Naive B cell (primary cell): Measurements from ENCODE around the gene EXTL2. TPM values are rescaled to one million over a fixed set of nuclear protein-coding genes. Genes with fewer than 3 reads are reported as not detected.
"Not testable (repeated sequence)": the region's sequence is repeated elsewhere in the genome, so short reads cannot be mapped to it uniquely, and the experiment has no call there.

Experiments used
- ATAC-seq, 2 donors: fragments of 150-1000 bp; cut with Tn5 transposase; 2 replicates each; pipeline ENCODE4 v1.10.0; 2021; ENCODE audit warnings: low read depth in 2 of 2, mild to moderate bottlenecking in 2 of 2, moderate library complexity in 2 of 2
- DNase-seq: peaks from one replicate; pipeline ENCODE4 v3.0.0; 2022
- H3K27ac Mint-ChIP-seq, 6 donors: one replicate each; pipeline ENCODE4 v1.8.0; 2020 to 2022; ENCODE audit warnings: mild to moderate bottlenecking in 6 of 6, mixed read lengths in 6 of 6, moderate library complexity in 5 of 6, inconsistent platforms in 2 of 6
- H3K27me3 Mint-ChIP-seq, 3 donors: one replicate each; pipeline ENCODE4 v1.8.0; 2021 to 2022; ENCODE audit warnings: mixed read lengths in 3 of 3, mild to moderate bottlenecking in 1 of 3
- H3K36me3 Mint-ChIP-seq, 2 donors: one replicate each; pipeline ENCODE4 v1.8.0; 2020 to 2022; ENCODE audit warnings: mixed read lengths in 2 of 2, inconsistent platforms in 1 of 2, mild to moderate bottlenecking in 1 of 2
- H3K4me1 Mint-ChIP-seq, 3 donors: one replicate each; pipeline ENCODE4 v1.8.0; 2020 to 2022; ENCODE audit warnings: mixed read lengths in 3 of 3, inconsistent platforms in 1 of 3, mild to moderate bottlenecking in 1 of 3, moderate library complexity in 1 of 3
- H3K4me3 Mint-ChIP-seq, 8 donors: one replicate each; pipeline ENCODE4 v1.8.0; 2020 to 2022; ENCODE audit warnings: mild to moderate bottlenecking in 8 of 8, mixed read lengths in 8 of 8, moderate library complexity in 8 of 8, inconsistent platforms in 2 of 8
- H3K9me3 Mint-ChIP-seq, 7 donors: one replicate each; pipeline ENCODE4 v1.8.0; 2020 to 2022; ENCODE audit warnings: mixed read lengths in 7 of 7, mild to moderate bottlenecking in 5 of 7, inconsistent platforms in 2 of 7, moderate library complexity in 1 of 7
- polyA plus RNA-seq, 6 donors: library from polyadenylated mRNA; unstranded; fragments of 300-500 nt; fragmentation: Illumina TruSeq; gene quantifications; one replicate each; pipeline ENCODE4 v1.2.3, GENCODE V29; 2021; ENCODE audit warnings: low read depth in 6 of 6

The EXTL2 gene
- polyA plus RNA-seq, 6 donors from 2014 or later = 2.0 to 5.8 (median 2.4) TPM

- Mint-ChIP-seq H3K9me3 (peaks cover 0 to 10% (median 6%) of the 10 kb centered on the region in 7 donors), H3K4me1 (peaks cover 0 to 10% (median 4%) of the 10 kb centered on the region in 3 donors), H3K27ac (no peak overlapping the region), H3K4me3 (no peak overlapping the region), H3K36me3 (no peaks in the 10 kb centered on the region), H3K27me3 (peaks cover 5 to 22% (median 16%) of the 10 kb centered on the region in 3 donors)
- ATAC-seq (no peak), DNase-seq (no peak)
Observed at GRCh38 chr1:100832694-100833428, 61.8 kb downstream of the EXTL2 start.

GRCh38 chr1:100825666-100826065, 69.0 kb downstream of the EXTL2 start:
- not testable (repeated sequence) for DNase-seq, H3K27ac Mint-ChIP-seq, ATAC-seq, H3K4me1 Mint-ChIP-seq, H3K4me3 Mint-ChIP-seq
- H3K9me3 Mint-ChIP-seq = peaks cover 12 to 47% (median 26%) of the 10 kb centered on the region in 7 donors
- H3K27me3 Mint-ChIP-seq = peaks cover 13 to 25% (median 20%) of the 10 kb centered on the region in 3 donors
- peaks cover 0 to 15% of the 10 kb centered on the region in 2 donors for H3K36me3 Mint-ChIP-seq

Other genes starting within 250 kb of the EXTL2 start
- gene VCAM1, start 175.1 kb downstream of the EXTL2 start, polyA plus RNA-seq = not detected
- gene SLC30A7, start 1.2 kb upstream of the EXTL2 start, polyA plus RNA-seq = 10 to 100 TPM in 1 of 6 donors, 1 to 10 TPM in 4, under 1 TPM in 1; 0.68 to 10.2 (median 8.4) TPM
- gene DPH5, start 130.9 kb upstream of the EXTL2 start, polyA plus RNA-seq = 10 to 100 TPM; 23.2 to 52.1 (median 43.8) TPM